ENCODE measurements around the gene SGTA. TPM values are rescaled to one million over a fixed set of nuclear protein-coding genes. Genes with fewer than 3 reads are reported as not detected.

Gene SGTA
- total and polyA plus RNA-seq, 2 of the 4 experiments (the other 2 are of a cell fraction), result 17.4 to 72.9 TPM

DNA sequence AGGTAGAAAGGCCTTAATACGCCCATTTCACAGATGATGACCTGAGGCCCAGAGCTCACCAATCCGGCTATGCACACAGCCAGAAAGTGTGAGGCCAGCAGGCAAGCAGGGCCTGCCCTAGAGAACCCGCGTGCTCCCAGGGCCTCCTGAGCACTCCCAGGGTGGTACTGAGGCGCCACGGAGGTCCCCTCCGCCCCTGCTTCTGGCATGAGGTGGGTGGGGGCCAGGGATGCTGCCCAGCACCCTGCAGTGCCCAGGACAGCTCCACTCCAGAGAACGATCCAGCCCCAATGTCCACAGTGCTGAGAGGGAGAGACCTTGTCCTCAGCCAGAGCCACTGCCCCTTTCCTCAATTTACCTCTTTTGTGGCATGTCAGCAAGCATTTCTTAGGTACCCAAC lies 13.9 kb downstream of the SGTA start (continued):
- TF ChIP-seq NFE2L2 (IDR thresholded peaks at IDR 0.05; ENCODE audit: low read depth, low read length), result no peak
- no peak for TF ChIP-seq MAZ (IDR thresholded peaks at IDR 0.05; ENCODE audit: borderline replicate concordance, low read depth, low read length)
- TF ChIP-seq FOS (IDR thresholded peaks at IDR 0.05; ENCODE audit: low read depth, low read length), result no peak
- TF ChIP-seq CEBPB (IDR thresholded peaks at IDR 0.05; ENCODE audit: low read depth, low read length), result no peak

DNA sequence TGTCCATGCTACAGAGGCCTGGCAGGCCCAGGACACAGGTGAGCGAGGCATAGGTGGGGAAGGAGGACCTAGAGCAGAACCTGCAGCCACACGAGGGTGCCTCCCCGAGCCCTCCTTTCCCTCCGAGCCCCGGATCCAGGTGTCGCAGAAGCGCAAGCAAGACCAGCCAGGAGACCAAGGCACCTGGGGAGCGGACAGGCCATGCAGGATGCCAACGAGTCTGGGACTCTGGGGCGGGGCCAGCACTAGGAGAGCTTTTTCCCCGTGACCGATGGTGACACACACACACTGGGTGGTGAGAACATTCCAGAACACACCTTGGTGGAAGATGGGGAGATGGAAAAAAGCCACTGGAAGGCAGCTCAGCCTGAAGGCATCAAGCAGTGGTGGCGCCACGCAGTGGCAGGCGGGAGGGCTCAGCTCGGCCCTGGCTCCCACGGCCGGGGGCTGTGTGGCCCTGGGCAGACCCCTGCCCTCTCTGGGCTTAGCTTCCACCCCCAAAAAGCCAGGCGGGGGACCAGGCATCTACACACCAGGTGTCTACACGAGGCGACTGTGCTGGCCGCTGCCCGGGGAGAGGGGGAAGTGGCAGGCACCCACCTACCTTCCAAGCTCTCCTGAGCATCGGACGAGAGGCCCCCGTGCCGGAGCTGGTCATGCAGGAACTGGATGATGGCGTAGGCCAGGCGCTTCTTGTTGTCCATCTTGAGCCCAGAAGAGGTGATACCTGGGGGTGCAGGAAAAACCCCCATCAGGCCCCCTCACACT lies 14.5 kb downstream of the SGTA start:
- no peak overlapping the region for H4K91ac ChIP-seq (ENCODE audit: insufficient read depth, low read depth, low read length)
- H3K79me1 ChIP-seq (ENCODE audit: low read depth in 1 of 2, low read length in 2 of 2), result peaks cover 0 to 44% of the 10 kb centered on the region in 2 experiments; a peak in 2 of 4 replicates
- H2AFZ ChIP-seq (replicated peaks; ENCODE audit: low read length, poor library complexity), result no peak overlapping the region
- intact Hi-C loops (cut with micrococcal nuclease), result no loop called here
- ChIA-PET CTCF (no interaction called here), POLR2A (ENCODE audit: unreplicated experiment) (no interaction called here)
- no peaks in the 10 kb centered on the region for H3K27me3 ChIP-seq (ENCODE audit: control insufficient read depth, insufficient read depth, low read length)
- no peaks in the 10 kb centered on the region for H3K9me1 ChIP-seq (ENCODE audit: insufficient read depth, low read length)
- H4K5ac ChIP-seq (ENCODE audit: low read depth, low read length), result no peak overlapping the region
- H3K9me3 ChIP-seq (ENCODE audit: control insufficient read depth, insufficient read depth, low read length), result no peaks in the 10 kb centered on the region
- H2BK120ac ChIP-seq (ENCODE audit: low read depth, low read length), result no peak overlapping the region
- ATAC-seq (ENCODE audit: low read depth), result no peak
- peaks cover 37% of the 10 kb centered on the region for H3K36me3 ChIP-seq (ENCODE audit: control insufficient read depth, insufficient read depth, low read length)
- H3K18ac ChIP-seq (ENCODE audit: low read depth, low read length), result no peak overlapping the region
- no peak overlapping the region for H2AK5ac ChIP-seq (ENCODE audit: low read depth, low read length)
- H2BK15ac ChIP-seq (ENCODE audit: low read depth, low read length), result no peak overlapping the region
- no TSS peak for BruUV-seq (replicated peaks)
- no peak overlapping the region for H3K9ac ChIP-seq (ENCODE audit: low read depth, low read length)
- H3K56ac ChIP-seq (ENCODE audit: extremely low read depth, insufficient read depth, low read length), result no peak overlapping the region
- H3K4me1 ChIP-seq (ENCODE audit: control insufficient read depth, insufficient read depth, low read length), result peaks cover 2% of the 10 kb centered on the region; the same call in 1 of the 2 replicates
- no peak overlapping the region for H4K8ac ChIP-seq (ENCODE audit: low read depth in 2 of 2, low read length in 2 of 2)
- dilution Hi-C loops (cut with HindIII; ENCODE audit: low sequenced_read_pairs, unreplicated experiment), result no loop called here
- no peak overlapping the region for H2BK20ac ChIP-seq (ENCODE audit: low read depth, low read length)
- H3K23ac ChIP-seq (ENCODE audit: low read depth, low read length), result no peak overlapping the region
- TF ChIP-seq CEBPB (IDR thresholded peaks at IDR 0.05; ENCODE audit: low read depth, low read length), result no peak
- TF ChIP-seq BHLHE40 (IDR thresholded peaks at IDR 0.05; ENCODE audit: low read depth, low read length), result no peak
- peaks cover 52% of the 10 kb centered on the region for H4K20me1 ChIP-seq (ENCODE audit: insufficient read depth, low read length)
- no peak overlapping the region for H3K14ac ChIP-seq (replicated peaks; ENCODE audit: low read depth, low read length)
- H2AK9ac ChIP-seq (replicated peaks; ENCODE audit: low read depth, low read length, poor library complexity), result no peak overlapping the region
- H3K4ac ChIP-seq (ENCODE audit: low read depth, low read length), result no peak overlapping the region
- in situ Hi-C loops (cut with MboI; ENCODE audit: low sequenced_read_pairs), result no loop called here
- no peak overlapping the region for H3K4me2 ChIP-seq (ENCODE audit: low read depth, low read length)
- no peak overlapping the region for H3K4me3 ChIP-seq (ENCODE audit: insufficient read depth, low read depth, low read length)
- no peak overlapping the region for H3K27ac ChIP-seq (ENCODE audit: insufficient read depth, low read length)
- no peak for DNase-seq
- H2BK5ac ChIP-seq (ENCODE audit: low read depth, low read length, poor library complexity, severe bottlenecking), result no peak overlapping the region
- WGBS, 2 experiments (ENCODE audit: extremely low coverage in 2 of 2, insufficient read length in 1 of 2), result 95% methylated on average over 21 of the region's 29 CpGs; no CpG with 5 or more reads in 1 of the 2 experiments

Measured in IMR-90 (cell line).